Panc1 (cell line): Measurements from ENCODE around the gene FKBP1A. TPM values are rescaled to one million over a fixed set of nuclear protein-coding genes. Genes with fewer than 3 reads are reported as not detected.

Experiments used
- ATAC-seq: fragments of 200-7000 bp; cut with Tn5 transposase; 2 replicates; pipeline ENCODE4 v1.9.1; 2020; ENCODE audit warnings: mild to moderate bottlenecking, moderate library complexity
- BruUV-seq: library from RNA; stranded (reverse); fragments of 400-500 nt; replicated peaks from 2 replicates; lab custom pipeline; 2021; lab: Mats Ljungman, UMichigan
- CTCF ChIA-PET: fragments of 300-600 bp; sonication (Branson Sonifier 250); formaldehyde crosslinking; loops from one replicate; lab custom pipeline; 2022; ENCODE audit warnings: antibody characterized with exemption; lab: Charles Lee
- POLR2A ChIA-PET: fragments of 300-600 bp; sonication (Branson Sonifier 250); formaldehyde crosslinking; loops from one replicate; lab custom pipeline; 2022; ENCODE audit warnings: antibody characterized with exemption; lab: Charles Lee
- DNase-seq: peaks from one replicate; pipeline ENCODE4 v3.0.0-alpha.2; 2010; ENCODE audit warnings: low read depth, low spot score
- H3K27ac ChIP-seq: 2 replicates; pipeline ENCODE4 v1.5.1; 2011; ENCODE audit warnings: mild to moderate bottlenecking, low read length, inconsistent platforms
- H3K27me3 ChIP-seq: fragments of 200-500 bp; sonication (Bioruptor generic); 2 replicates; pipeline ENCODE4 v1.6.0; 2014; ENCODE audit warnings: low read length, inconsistent platforms; ENCODE audit not compliant: control insufficient read depth, insufficient read depth
- H3K36me3 ChIP-seq: fragments of 200-500 bp; sonication (Bioruptor generic); 2 replicates; pipeline ENCODE4 v1.5.1; 2014; ENCODE audit warnings: inconsistent platforms, mild to moderate bottlenecking, low read length, moderate library complexity; ENCODE audit not compliant: control insufficient read depth, insufficient read depth
- H3K4me1 ChIP-seq: 2 replicates; pipeline ENCODE4 v1.5.1; 2011; ENCODE audit warnings: inconsistent platforms, mild to moderate bottlenecking, low read length, moderate library complexity; ENCODE audit not compliant: control insufficient read depth, insufficient read depth
- H3K4me3 ChIP-seq, 2 experiments: 2 replicates each; pipeline ENCODE4 v1.5.1; 2011 to 2012; ENCODE audit warnings: low read depth in 2 of 2, low read length in 2 of 2, mild to moderate bottlenecking in 2 of 2, inconsistent platforms in 1 of 2, moderate library complexity in 1 of 2
- H3K9me3 ChIP-seq: fragments of 200-500 bp; sonication (Bioruptor generic); 2 replicates; pipeline ENCODE4 v1.5.1; 2014; ENCODE audit warnings: low read depth, mild to moderate bottlenecking, inconsistent platforms, low read length, moderate library complexity; ENCODE audit not compliant: control insufficient read depth, insufficient read depth
- CTCF ChIP-seq: fragments of 450-650 bp; IDR thresholded peaks from 2 replicates; pipeline ENCODE4 v1.5.1; 2017; ENCODE audit warnings: mild to moderate bottlenecking
- POLR2AphosphoS5 ChIP-seq: IDR thresholded peaks from 2 replicates; pipeline ENCODE4 v1.6.1; 2012; ENCODE audit warnings: mild to moderate bottlenecking, low read depth, low read length, moderate library complexity
- REST ChIP-seq, 2 experiments: IDR thresholded peaks; 2 replicates each; pipeline ENCODE4 v1.6.1; 2011 to 2012; ENCODE audit warnings: low read depth in 2 of 2, control low read depth in 1 of 2, low read length in 1 of 2, mild to moderate bottlenecking in 1 of 2, moderate library complexity in 1 of 2; ENCODE audit not compliant: insufficient read depth in 1 of 2
- SIN3A ChIP-seq: IDR thresholded peaks from 2 replicates; pipeline ENCODE4 v1.6.1; 2012; ENCODE audit warnings: low read depth, mild to moderate bottlenecking, low read length, moderate library complexity, borderline replicate concordance; ENCODE audit not compliant: insufficient read depth
- TCF7L2 ChIP-seq: IDR thresholded peaks from 2 replicates; pipeline ENCODE4 v1.6.1; 2011; ENCODE audit warnings: mild to moderate bottlenecking, low read depth, low read length, inconsistent platforms
- in situ Hi-C: cut with HindIII; loops from 2 replicates; pipeline ENCODE4 v1.10.0; 2016; ENCODE audit warnings: low sequenced_read_pairs, low pct_unique_long_range_greater_than_20kb
- intact Hi-C: fragments of 100-400 bp; cut with micrococcal nuclease; formaldehyde crosslinking; loops from one replicate; pipeline ENCODE4 v1.10.0; 2022; ENCODE audit not compliant: unreplicated experiment
- total RNA-seq: library from RNA; stranded (reverse); gene quantifications from one replicate; pipeline ENCODE4 v1.2.1, GENCODE V29; 2021; ENCODE audit not compliant: unreplicated experiment

Gene FKBP1A
- total RNA-seq, 1 experiment from 2014 or later: 695 TPM

DNA sequence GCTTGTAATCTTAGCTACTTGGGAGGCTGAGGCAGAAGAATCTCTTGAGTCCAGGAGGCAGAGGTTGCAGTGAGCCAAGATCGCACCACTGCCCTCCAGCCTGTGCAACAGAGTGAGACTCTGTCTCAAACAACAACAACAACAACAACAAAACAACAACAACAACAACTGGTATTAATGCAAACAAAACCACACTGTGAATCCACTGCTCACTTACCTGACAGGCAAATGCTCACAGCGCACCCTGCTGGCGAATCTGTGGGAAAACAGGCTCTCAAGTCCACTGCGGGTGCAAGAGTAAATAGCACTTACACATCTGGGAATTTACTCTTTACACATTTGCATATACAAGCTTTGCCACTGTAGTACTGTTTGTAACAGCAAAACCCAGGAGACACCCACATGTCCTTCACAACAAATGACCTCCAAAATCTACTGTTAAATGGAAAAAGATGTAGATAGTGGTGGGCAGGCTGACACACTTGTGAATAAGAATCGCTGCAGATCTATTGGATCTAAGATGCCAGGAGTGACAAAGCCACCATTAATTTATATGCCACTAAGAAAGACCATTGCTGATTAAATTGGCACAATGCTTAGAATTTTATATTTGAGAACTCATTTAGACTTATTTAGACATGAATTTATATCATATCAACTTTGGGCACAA lies 44.5 kb upstream of the FKBP1A start:
- DNase-seq (peak; percentile 78), ATAC-seq (peak; percentile 84)
- intact Hi-C loops: loop anchor here (1.0 to 10.0 kb wide), 3 partner anchors 45 to 124 kb away; partner anchors contain the start of gene FKBP1A
- no TSS peak for BruUV-seq
- peaks cover 20% of the 10 kb centered on the region; the same call in 1 of the 2 replicates for H3K9me3 ChIP-seq
- H3K4me1 ChIP-seq: peaks cover 10% of the 10 kb centered on the region
- peak overlapping the region; percentile 69 for H3K27ac ChIP-seq
- ChIA-PET CTCF (interaction anchor here (0.6 to 2.0 kb wide), 5 partner anchors 45 to 127 kb away, joined by 3 to 5 read pairs (median 3); no protein-coding TSS in a partner anchor), POLR2A (interaction anchor here (1.0 kb wide), 1 partner anchor 46 kb away, joined by 3 read pairs; no protein-coding TSS in a partner anchor)
- no peak overlapping the region for H3K4me3 ChIP-seq
- in situ Hi-C loops: no loop called here
- TF ChIP-seq TCF7L2 (no peak), CTCF (peak; percentile 95)
- H3K27me3 ChIP-seq: no peaks in the 10 kb centered on the region
- H3K36me3 ChIP-seq: no peaks in the 10 kb centered on the region

GRCh38 chr20:1436263-1436662 lies 43.4 kb upstream of the FKBP1A start:
- BruUV-seq: no TSS peak
- Histone ChIP-seq H3K4me1 (peaks cover 10% of the 10 kb centered on the region), H3K27me3 (no peaks in the 10 kb centered on the region), H3K36me3 (no peaks in the 10 kb centered on the region), H3K4me3 (no peak overlapping the region), H3K27ac (peak overlapping the region; percentile 69), H3K9me3 (peaks cover 26% of the 10 kb centered on the region; the same call in 1 of the 2 replicates)
- ChIA-PET POLR2A (interaction anchor here (1.0 kb wide), 1 partner anchor 44 kb away, joined by 3 read pairs; no protein-coding TSS in a partner anchor), CTCF (interaction anchor here (0.7 to 0.8 kb wide), 2 partner anchors 44 to 211 kb away, joined by 3 to 10 read pairs; no protein-coding TSS in a partner anchor)
- in situ Hi-C loops (no loop called here), intact Hi-C loops (loop anchor here (5.0 to 10.0 kb wide), 2 partner anchors 44 to 61 kb away; partner anchors contain the start of gene FKBP1A)
- DNase-seq: no peak
- no peak for TF ChIP-seq SIN3A
- no peak for TF ChIP-seq POLR2AphosphoS5
- no peak for TF ChIP-seq CTCF
- TF ChIP-seq REST (IDR thresholded peaks at IDR 0.05; ENCODE audit: insufficient read depth in 1 of 2, low read depth in 2 of 2, low read length in 1 of 2): no peak
- TF ChIP-seq TCF7L2: no peak
- no peak for ATAC-seq
